Measurements from ENCODE around the gene GPC2.

The GPC2 gene

DNA sequence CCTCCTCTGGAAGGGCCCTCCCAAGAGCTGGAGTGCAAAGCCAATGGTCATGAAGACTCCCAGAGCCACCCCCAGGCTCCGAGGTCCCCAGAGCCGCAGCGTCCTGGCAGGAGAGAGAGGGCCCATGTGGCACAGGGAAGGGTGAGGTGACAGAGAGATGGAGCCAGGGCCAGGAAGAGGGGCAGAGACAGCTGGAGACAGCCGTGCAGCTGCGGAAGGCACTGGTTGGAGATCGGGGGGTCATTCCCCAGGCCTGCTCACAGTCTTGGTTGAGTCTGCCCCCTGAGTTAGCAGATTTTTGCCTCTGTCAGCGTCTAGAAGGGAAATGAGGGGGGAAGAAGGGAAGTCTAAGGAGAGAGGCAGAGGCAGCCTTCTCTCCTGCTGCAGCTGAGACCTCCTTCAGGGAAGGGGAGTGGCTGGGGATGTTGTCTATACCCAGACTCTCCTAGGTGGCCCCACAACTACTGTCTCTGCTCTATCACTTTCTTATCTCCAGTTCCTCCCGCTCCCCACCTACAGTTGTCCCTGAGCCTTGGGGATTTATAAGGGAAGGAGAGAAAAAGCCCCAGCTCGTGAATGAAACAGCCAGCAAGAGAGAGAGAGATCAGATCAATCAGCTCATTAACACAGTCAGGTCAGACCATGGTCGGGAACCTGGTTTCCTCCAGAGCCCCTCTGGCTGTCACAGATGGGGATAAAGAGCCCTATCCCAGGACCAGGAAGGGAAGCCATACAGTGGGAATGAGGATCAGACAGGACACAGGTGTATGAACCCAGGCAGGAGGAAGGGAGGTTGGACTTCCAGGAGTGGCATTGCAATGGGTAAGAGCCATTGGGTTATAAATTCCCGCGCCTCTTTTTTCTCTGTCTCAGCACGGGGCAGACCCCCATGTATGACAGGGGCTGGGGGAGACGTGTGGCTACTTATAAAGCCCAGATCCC is 9.9 kb downstream of the GPC2 start:
- no peak for DNase-seq (ENCODE audit: low read depth, low spot score)
- peaks cover 17% of the 10 kb centered on the region for H3K4me1 ChIP-seq (ENCODE audit: insufficient read depth, insufficient read length)
- no peaks in the 10 kb centered on the region for H3K9me3 ChIP-seq (ENCODE audit: insufficient read depth, low read length)
- H3K4me3 ChIP-seq (ENCODE audit: insufficient read length, low read depth), result peak overlapping the region; percentile 45
- H3K27me3 ChIP-seq (ENCODE audit: insufficient read depth, insufficient read length), result peaks cover 13% of the 10 kb centered on the region
- H3K36me3 ChIP-seq (ENCODE audit: insufficient read depth, insufficient read length, low read length), result peaks cover 2% of the 10 kb centered on the region
- TF ChIP-seq ZNF274 (IDR thresholded peaks at IDR 0.05; ENCODE audit: low read depth, low read length) (no peak), SUZ12 (IDR thresholded peaks at IDR 0.05; ENCODE audit: extremely low read depth, insufficient read depth, insufficient read length) (no peak), YY1 (IDR thresholded peaks at IDR 0.05; ENCODE audit: insufficient read depth, insufficient read length) (no peak)
- H3K9ac ChIP-seq (ENCODE audit: insufficient read length, low read depth), result peak overlapping the region; percentile 32

DNA sequence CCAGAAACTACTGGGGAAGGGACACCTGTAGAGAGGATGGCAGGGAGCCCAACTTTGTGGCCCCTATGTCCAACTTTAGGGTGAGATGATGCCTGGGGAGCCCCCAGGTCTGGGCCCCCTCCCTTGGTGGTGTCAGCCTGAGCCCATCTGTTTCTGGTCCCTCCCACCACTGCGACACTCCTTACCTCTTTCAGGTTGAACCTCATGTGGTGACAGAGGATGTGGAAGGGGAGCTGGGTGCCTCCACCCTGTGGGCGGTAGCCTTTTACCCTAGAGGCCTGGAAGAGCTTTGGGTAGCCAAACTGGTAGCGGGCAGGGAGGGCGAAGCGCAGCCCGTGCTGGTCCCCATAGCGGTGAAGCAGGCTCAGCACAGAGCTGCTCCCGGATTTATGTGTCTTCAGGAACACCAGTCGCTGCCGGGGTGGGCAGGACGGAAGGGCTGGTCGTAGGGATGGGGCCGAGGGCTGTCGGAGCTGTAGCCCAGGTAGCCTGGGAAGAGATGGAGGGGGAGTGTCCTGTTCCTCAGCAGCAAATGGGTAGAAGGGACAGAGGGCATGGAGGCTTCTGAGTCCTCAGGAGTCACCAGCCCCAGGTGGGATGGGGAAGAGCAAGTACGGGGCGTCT is 10.8 kb downstream of the GPC2 start:
- Histone ChIP-seq H3K27me3 (ENCODE audit: insufficient read depth, insufficient read length) (peaks cover 13% of the 10 kb centered on the region), H3K4me1 (ENCODE audit: insufficient read depth, insufficient read length) (peaks cover 17% of the 10 kb centered on the region), H3K36me3 (ENCODE audit: insufficient read depth, insufficient read length, low read length) (peaks cover 2% of the 10 kb centered on the region), H3K9me3 (ENCODE audit: insufficient read depth, low read length) (no peaks in the 10 kb centered on the region), H3K4me3 (ENCODE audit: insufficient read length, low read depth) (no peak overlapping the region), H3K9ac (ENCODE audit: insufficient read length, low read depth) (no peak overlapping the region)
- no peak for DNase-seq (ENCODE audit: low read depth, low spot score)
- TF ChIP-seq SUZ12 (IDR thresholded peaks at IDR 0.05; ENCODE audit: extremely low read depth, insufficient read depth, insufficient read length), result no peak
- TF ChIP-seq YY1 (IDR thresholded peaks at IDR 0.05; ENCODE audit: insufficient read depth, insufficient read length), result no peak
- TF ChIP-seq ZNF274 (IDR thresholded peaks at IDR 0.05; ENCODE audit: low read depth, low read length), result no peak

DNA sequence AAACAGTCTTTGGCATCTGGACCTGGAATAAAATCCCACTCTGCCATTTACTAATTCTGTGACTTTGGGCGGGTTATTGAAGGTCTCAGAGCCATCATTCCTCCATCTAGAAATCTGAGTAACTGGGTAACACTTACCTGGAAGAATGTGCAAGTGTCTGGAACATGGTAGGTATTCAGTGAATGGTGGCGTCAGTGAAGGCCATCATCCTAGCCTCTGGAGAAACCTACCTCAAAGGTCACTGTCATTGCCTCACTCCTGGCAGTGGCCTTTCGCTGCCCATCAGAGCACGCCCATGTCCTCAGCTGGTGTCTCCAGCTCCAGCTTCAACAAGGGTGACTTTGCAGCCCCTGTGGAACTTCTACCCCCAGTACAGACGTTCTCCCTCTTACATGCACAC is 13.3 kb downstream of the GPC2 start:
- Histone ChIP-seq H3K27me3 (ENCODE audit: insufficient read depth, insufficient read length) (peaks cover 13% of the 10 kb centered on the region), H3K4me1 (ENCODE audit: insufficient read depth, insufficient read length) (peaks cover 12% of the 10 kb centered on the region), H3K4me3 (ENCODE audit: insufficient read length, low read depth) (no peak overlapping the region), H3K9ac (ENCODE audit: insufficient read length, low read depth) (no peak overlapping the region), H3K9me3 (ENCODE audit: insufficient read depth, low read length) (no peaks in the 10 kb centered on the region), H3K36me3 (ENCODE audit: insufficient read depth, insufficient read length, low read length) (peaks cover 2% of the 10 kb centered on the region)
- no peak for DNase-seq (ENCODE audit: low read depth, low spot score)
- TF ChIP-seq SUZ12 (IDR thresholded peaks at IDR 0.05; ENCODE audit: extremely low read depth, insufficient read depth, insufficient read length), result no peak
- TF ChIP-seq ZNF274 (IDR thresholded peaks at IDR 0.05; ENCODE audit: low read depth, low read length), result no peak
- no peak for TF ChIP-seq YY1 (IDR thresholded peaks at IDR 0.05; ENCODE audit: insufficient read depth, insufficient read length)

DNA sequence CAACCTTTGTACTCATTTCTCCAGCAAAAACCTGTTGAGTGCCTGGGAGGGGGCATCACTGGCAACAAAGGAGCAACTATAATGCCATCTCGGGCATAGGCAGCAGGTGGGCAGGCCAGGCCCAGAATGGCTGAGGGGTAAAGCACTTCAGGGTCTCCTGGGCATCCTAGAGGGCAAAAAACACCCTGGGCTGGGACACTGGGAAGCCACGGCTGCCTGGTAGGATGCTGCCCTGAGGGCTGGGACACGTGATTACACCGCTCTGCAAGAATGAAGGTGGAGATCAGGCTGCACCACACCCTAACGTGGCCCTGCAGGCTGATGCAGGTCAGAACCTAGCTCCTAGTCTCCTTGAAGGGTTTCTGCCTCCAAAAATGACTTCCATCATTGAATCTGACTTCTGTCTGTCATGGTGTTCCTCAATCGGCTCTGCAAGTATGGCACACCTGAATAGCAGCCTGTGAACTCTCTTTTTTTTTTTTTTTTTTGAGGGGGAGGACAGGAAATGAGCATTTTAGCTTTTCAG is 14.1 kb downstream of the GPC2 start:
- Histone ChIP-seq H3K27me3 (ENCODE audit: insufficient read depth, insufficient read length) (peaks cover 13% of the 10 kb centered on the region), H3K36me3 (ENCODE audit: insufficient read depth, insufficient read length, low read length) (peaks cover 2% of the 10 kb centered on the region), H3K4me1 (ENCODE audit: insufficient read depth, insufficient read length) (peaks cover 12% of the 10 kb centered on the region), H3K9me3 (ENCODE audit: insufficient read depth, low read length) (no peaks in the 10 kb centered on the region), H3K9ac (ENCODE audit: insufficient read length, low read depth) (peak overlapping the region; percentile 5), H3K4me3 (ENCODE audit: insufficient read length, low read depth) (no peak overlapping the region)
- TF ChIP-seq YY1 (IDR thresholded peaks at IDR 0.05; ENCODE audit: insufficient read depth, insufficient read length) (no peak), ZNF274 (IDR thresholded peaks at IDR 0.05; ENCODE audit: low read depth, low read length) (no peak), SUZ12 (IDR thresholded peaks at IDR 0.05; ENCODE audit: extremely low read depth, insufficient read depth, insufficient read length) (no peak)
- DNase-seq (ENCODE audit: low read depth, low spot score), result no peak

DNA sequence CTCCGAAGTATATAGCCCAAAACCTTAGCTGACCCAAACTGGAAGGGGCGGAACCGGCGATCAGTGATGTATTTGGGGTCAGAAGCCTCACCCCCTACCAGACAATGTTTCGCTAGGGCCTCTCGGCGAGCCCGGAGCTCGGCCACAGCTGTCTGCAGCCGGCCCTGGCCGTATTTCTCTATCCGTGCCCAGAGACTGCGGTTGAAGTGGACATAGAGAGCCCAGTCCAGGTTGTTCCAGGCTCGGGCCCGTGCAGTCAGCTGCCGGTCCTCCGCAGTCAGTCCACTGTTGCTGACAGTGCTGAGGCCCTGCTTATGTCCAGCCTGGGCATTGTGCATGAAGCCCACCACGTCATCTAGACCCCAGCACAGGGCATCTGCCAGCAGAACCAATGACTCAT is 17.1 kb downstream of the GPC2 start:
- Histone ChIP-seq H3K9me3 (ENCODE audit: insufficient read depth, low read length) (no peaks in the 10 kb centered on the region), H3K9ac (ENCODE audit: insufficient read length, low read depth) (no peak overlapping the region), H3K27me3 (ENCODE audit: insufficient read depth, insufficient read length) (no peaks in the 10 kb centered on the region), H3K36me3 (ENCODE audit: insufficient read depth, insufficient read length, low read length) (peaks cover 23% of the 10 kb centered on the region), H3K4me3 (ENCODE audit: insufficient read length, low read depth) (no peak overlapping the region), H3K4me1 (ENCODE audit: insufficient read depth, insufficient read length) (peaks cover 23% of the 10 kb centered on the region)
- no peak for DNase-seq (ENCODE audit: low read depth, low spot score)
- TF ChIP-seq SUZ12 (IDR thresholded peaks at IDR 0.05; ENCODE audit: extremely low read depth, insufficient read depth, insufficient read length) (no peak), ZNF274 (IDR thresholded peaks at IDR 0.05; ENCODE audit: low read depth, low read length) (no peak), YY1 (IDR thresholded peaks at IDR 0.05; ENCODE audit: insufficient read depth, insufficient read length) (no peak)

DNA sequence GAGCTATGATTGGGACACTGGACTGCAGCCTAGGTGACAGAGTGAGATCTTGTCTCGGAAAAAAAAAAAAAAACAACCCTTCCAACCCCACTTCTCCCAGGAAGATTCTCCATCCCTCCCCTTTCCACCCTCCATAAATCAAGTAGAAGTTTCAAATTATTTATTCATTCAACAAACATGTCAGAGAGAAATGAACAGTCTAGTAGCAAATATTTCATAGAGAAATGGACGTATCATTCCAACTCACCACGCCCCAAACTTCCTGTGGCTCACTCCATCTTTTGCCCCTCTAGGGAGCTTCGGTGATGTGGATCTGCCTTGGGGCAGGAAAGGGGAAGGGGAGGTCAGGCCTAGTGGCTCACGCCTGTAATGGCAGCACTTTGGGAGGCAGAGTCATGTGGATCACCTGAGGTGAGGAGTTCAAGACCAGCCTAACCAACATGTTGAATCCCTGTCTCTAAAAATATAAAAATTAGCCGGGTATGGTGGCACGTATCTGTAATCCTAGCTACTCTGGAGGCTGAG is 18.0 kb downstream of the GPC2 start:
- Histone ChIP-seq H3K27me3 (ENCODE audit: insufficient read depth, insufficient read length) (no peaks in the 10 kb centered on the region), H3K4me1 (ENCODE audit: insufficient read depth, insufficient read length) (peaks cover 23% of the 10 kb centered on the region), H3K9ac (ENCODE audit: insufficient read length, low read depth) (peak overlapping the region; percentile 92), H3K36me3 (ENCODE audit: insufficient read depth, insufficient read length, low read length) (peaks cover 32% of the 10 kb centered on the region), H3K9me3 (ENCODE audit: insufficient read depth, low read length) (no peaks in the 10 kb centered on the region), H3K4me3 (ENCODE audit: insufficient read length, low read depth) (peak overlapping the region; percentile 22)
- TF ChIP-seq ZNF274 (IDR thresholded peaks at IDR 0.05; ENCODE audit: low read depth, low read length) (no peak), YY1 (IDR thresholded peaks at IDR 0.05; ENCODE audit: insufficient read depth, insufficient read length) (no peak), SUZ12 (IDR thresholded peaks at IDR 0.05; ENCODE audit: extremely low read depth, insufficient read depth, insufficient read length) (no peak)
- DNase-seq (ENCODE audit: low read depth, low spot score), result no peak

All from NT2/D1 (cell line).